GM18909 (cell line): ENCODE data around the gene CD164.
"Not testable (repeated sequence)": the region's sequence is repeated elsewhere in the genome, so short reads cannot be mapped to it uniquely, and the experiment has no call there.

Experiments
- ATAC-seq: cut with Tn5 transposase; IDR thresholded peaks from one replicate; pipeline ENCODE4 v1.9.1; 2021; ENCODE audit warnings: mild to moderate bottlenecking; ENCODE audit not compliant: unreplicated experiment, poor library complexity

The CD164 gene

DNA sequence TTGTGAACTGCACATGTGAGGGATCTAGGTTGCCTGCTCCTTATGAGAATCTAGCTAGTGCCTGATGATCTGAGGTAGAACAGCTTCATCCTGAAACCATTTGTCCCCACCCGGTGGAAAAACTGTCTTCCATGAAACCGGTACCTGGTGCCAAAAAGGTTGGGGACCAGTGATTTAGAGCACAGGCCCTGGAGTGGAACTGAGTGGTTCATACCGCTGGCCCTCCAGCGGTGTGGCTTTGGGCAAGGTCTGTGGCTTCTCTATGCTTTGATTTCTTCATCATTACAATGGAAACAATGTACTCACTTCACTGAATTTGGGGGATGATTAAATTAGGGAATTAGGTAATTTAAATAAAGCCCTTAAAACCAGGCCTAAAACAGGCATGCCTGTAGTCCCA, 36.3 kb downstream of the CD164 start:
- ATAC-seq = no peak

DNA sequence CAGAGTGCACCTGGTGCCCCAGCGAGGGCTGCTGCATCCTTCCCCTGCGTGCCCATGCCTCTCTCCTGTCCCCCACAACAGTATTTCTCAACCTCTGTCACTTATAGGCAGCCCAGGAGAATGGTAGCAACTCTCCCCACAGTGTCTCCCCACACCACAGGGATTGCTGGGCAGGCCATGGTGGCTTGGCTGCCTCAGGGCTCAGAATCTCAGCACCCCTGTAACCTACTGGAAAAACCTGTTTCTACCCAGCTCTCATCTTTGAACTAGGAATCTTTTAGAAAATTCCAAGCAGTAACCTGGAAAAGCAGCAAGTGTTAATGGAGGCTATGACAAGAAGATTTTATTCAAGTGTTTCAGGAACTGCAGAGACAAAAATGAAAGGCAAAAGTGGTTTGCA, 38.0 kb downstream of the CD164 start:
- no peak for ATAC-seq

DNA sequence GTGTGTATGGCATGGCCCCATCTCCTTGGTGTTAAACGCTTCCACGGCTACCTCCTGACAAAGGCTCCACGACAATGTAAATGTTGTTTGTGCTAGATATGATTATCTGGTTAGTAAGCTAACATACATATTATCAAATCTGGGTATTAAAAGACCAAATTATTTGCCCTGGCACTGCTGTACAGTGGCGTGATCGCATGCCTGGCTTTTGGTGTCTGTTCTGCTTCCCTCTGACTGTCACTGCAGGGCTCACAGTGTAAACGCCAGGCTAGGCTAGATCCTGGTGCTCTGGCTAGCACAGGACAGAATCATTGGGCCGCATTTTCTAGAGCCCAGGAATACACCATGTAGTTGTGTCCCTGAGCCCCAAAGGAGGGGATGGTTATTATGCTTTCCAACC, 38.7 kb downstream of the CD164 start:
- no peak for ATAC-seq

DNA sequence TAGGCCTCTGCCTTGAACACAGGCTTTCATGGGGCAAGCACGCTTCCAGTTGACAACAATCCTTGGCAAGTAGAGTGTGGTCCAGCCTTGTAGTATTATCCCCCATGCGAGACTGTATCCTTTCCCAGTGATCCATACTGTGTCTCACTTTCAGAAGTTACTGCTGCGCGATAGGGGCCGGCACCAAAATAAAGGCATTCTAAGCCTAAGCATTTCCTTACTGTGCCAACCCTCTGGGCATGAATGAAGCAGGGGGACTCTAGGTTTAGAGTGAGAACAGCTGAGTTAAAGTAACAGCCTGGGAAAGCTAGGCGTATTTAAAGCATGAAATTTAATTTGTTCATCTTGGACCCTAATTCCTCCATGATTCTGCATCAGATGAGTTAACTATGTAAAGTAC, 39.4 kb downstream of the CD164 start:
- ATAC-seq = no peak

DNA sequence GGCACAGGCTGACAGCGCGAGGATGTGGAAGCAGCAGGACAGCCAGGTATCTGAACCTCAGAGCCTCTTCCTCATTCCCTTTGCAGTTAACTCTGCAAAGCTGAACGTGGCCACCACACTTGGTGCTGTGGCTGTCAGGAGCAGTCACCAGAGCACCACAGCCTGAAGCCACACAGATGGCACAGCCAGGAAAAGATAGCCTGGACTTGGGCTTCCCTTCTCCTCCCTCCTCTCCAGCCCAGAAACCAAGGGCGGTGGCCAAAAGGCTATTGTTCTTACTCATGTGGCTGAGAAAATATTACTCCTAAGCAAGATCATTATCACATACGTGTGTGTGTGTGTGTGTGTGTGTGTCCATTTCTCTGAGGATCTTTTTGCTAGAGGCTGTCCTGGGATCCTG, 39.8 kb downstream of the CD164 start:
- no peak for ATAC-seq

DNA sequence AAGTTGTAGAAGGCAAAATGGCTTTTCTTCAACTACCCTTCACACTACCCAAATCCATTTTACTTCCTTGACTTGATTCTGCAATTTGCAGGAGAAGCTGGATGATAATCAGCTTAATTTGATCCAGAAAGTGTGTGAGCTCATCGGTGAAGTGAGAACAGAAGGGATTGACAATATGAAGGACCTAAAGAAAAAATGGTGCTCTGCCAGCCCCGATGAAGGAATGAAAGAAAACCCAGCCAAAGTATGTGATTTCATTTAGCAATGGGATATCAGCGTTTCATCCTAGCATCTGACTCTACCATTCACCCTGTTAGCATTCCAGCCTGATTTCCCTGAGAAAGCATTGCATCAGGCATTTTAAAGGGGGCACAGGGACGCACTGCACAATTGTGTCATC, 41.5 kb downstream of the CD164 start:
- ATAC-seq = no peak

DNA sequence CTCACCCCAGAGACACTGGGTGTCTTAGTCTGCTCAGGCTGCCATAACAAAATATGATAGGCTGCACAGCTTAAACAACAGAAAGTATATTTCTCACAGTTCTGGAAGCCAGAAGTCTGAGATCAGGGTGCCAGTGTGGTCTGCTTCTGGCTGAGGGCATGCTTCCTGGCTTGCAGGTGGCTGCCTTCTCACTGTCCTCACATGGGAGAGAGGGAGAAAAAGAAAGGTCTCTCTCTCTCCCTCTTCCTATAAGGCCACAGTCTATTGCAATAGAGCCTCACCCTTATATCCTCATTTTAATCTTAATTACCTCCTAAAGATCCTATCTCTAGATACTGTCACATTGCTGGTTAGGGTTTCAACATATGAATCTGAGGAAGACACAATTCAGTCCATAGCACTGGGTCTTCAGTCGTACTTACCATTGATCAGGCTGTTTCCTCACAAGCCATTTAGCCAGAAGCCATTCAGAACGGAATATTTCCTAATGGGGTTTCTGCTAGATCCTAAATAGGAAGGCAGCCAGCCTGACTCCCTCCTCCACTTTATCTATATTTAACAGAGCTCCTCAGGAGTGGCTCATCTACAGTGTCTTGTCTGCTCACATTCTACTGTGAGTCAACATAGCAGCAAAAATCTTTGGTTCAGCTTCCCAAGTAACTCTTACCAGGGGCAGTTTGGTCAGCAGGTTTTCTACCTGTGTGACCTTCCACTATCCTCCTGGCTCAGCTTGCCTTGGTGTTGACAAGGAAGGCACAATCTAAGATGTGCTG, 42.2 kb downstream of the CD164 start:
- ATAC-seq = no peak

DNA sequence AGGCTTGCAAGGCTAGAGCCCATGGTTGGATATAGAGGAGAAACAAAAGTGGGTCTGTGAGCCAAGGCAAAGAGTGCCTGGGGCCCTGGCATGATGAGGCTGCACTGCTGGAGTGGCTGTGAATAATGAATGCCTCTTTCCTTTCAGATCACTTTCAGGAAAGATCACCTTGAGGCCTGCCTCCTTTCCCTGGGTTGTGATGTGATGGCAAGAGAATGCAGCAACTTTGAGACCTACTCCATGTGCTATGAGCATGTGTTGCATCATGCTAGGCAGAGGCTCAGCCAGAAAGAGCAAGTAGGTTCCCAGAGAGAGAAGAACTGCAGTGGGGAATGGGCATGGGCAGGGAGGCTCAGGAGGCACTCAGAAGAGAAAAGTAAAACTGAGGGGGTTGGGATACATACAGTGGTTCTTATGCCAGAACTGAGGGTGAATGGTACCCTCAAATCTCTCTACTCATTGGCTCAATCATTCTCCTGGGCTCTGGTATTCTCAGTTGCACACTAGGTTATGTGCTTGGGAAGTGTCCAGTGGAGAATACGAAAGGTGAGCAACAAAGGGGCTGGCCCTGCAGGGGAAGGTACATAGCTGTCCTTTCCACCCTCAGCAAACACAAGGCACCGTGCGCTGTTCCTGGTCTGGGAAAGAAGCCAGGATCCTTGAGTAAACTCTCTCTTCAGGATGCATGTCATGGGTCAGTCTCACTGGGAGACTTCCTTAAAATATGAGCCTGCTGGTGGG, 45.9 kb downstream of the CD164 start:
- no peak for ATAC-seq

DNA sequence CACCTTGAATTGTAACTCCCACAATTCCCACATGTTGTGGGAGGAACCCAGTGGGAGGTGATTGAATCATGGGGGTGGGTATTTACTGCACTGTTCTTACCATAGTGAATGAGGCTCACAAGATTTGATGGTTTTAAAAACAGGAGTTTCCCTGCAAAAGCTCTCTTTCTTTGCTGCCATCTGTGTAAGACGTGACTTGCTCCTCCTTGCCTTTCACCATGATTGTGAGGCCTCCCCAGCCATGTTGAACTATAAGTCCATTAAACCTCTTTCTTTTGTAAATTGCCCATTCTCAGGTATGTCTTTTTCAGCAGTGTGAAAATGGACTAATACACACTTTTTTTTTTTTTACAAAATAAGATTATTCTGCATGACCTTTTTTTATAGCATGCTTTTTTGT, 48.4 kb downstream of the CD164 start:
- not testable (repeated sequence) for ATAC-seq

DNA sequence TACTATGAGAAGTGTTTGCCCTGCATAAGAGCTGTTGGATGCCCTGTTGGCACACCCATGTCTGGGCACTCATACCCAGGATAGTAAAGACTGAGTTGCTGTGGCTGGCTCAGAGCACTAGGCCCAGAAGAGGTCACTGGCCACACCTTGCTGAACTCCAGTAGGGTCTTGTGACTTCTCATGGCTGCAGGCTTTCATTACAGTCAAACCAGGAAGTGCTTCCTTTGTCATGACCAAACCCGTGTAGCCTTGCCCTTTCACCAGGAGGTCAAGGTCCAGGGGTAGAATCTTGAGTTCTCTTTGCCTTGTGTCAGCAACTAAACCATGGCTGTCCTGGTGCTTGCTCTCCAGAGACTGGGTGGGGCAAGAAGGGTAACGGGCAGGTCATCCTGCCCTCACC, 49.5 kb downstream of the CD164 start:
- no peak for ATAC-seq

DNA sequence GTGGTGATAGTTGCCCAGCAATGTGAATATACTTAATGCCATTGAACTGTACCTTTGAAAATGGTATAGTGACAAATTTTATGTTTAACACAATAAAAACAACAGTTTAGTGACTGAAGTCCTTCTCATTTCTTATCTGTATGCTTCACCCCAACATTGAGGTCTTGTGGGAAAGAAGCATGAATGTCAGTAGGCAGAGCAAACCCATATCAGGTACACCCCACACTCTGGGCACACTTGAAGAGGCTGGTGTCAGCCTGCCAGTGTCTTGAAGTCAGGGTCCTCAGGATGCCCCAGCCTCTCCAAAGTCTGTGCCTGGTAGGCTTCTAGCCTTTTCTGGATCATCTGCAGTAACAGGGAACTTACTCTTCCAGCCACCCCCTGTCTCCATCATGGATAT, 51.2 kb downstream of the CD164 start:
- no peak for ATAC-seq

DNA sequence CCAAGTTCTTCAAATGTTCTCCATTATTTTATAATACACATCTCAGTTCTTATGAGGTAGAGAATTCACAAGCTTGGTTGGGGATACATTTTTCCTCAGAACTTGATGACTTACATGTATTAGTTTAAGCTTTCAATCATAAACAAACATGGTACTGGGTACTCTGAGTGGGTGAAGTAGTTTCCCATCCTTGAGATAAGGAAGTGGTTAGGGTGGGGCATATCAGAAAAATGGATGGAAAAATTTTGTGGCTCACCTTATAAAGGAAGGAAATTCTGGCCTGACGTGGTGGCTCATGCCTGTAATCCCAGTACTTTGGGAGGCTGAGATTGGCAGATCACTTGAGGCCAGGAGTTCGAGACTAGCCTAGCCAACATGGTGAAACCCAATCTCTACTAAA, 52.0 kb downstream of the CD164 start:
- ATAC-seq = no peak

DNA sequence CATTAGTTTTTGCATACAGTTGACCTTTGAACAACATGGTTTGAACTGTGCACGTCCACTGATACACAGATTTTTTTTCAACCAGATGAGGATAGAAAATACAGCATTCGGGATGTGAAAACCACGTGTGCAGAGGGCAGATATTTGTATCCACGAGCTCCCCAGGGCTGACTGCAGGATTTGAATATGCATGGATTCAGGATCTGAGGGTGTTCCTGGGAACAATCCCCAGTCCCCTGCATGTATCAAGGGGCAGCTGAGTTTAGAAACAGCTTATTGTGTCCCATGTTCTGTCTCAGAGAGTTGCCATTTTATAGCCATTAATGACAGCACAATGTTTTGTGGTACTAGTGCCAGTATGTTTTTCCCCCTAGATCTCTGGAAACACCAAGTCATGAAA, 53.6 kb downstream of the CD164 start:
- ATAC-seq = no peak

DNA sequence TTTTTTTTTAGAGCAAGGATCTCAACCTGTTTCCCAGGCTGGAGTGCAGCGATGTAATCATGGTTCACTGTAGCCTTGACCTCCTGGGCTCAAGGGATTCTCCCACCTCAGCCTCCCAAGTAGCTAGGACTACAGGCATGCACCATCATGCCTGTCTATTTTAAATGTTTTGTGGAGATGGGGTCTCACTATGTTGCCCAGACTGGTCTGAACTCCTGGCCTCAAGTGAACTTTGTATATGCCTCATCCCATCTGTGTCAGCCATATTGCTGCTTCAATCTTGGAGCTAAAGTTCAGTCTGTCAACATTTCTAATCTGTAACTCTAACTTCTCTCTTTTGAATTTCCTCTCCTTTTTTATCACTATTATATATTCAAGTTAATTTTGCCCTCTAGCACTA, 54.3 kb downstream of the CD164 start:
- no peak for ATAC-seq

DNA sequence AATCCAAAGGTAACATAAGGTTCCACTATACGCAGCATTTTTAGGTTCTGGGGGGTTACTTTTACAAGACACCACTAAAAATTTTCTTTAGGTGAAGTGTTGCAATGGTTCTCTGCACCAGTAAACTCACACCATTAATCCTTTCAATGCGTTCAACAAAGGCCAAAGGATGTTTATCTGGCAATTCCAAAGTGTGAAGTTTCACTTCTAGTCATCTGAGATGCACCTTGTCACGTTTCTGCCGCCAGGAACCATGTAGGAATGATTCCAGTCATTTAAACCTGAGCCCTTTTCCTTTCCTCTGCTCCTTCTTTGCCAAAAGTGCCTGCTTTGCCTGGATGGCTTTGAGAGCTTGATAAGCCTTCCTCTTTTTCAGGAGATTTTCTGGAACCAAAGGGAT, 54.8 kb downstream of the CD164 start:
- ATAC-seq = no peak

DNA sequence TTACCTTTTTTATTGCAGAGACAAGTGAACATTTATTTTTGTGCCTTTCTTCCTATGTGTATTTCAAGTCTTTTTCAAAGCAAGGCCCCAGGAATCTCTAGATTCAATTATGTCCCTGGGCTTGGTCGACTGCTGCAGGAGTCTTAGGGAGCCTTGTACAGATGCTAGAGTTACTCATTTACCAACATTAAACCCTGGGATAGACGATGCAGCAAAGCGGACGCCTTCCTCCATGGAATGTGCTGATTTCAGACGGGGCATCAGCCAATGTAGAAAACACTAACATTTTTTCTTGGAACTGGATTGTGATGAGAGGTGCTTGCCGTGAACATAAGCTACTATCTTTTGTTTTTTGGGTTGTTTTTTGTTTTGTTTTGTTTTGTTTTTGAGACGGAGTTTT, 55.9 kb downstream of the CD164 start:
- ATAC-seq = no peak

DNA sequence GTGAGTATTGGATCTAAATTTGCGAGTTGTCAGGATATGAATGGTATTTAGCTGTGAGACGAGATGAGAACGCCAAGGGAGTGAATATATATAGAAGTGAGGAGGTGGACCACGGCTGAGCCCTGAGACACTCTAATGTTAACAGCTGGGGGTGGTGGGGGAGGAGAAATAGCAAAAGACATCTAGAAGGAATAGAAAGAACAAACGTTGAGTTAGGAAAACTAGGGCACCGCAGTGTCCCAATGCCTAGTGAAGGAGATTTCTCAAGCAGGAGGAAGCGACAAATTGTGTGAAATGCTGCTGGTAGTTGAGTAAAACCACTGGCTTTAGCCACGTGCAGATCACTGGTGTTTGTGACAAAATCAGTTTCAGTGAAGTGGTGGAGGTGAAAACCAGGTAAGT, 56.9 kb downstream of the CD164 start:
- ATAC-seq = no peak

DNA sequence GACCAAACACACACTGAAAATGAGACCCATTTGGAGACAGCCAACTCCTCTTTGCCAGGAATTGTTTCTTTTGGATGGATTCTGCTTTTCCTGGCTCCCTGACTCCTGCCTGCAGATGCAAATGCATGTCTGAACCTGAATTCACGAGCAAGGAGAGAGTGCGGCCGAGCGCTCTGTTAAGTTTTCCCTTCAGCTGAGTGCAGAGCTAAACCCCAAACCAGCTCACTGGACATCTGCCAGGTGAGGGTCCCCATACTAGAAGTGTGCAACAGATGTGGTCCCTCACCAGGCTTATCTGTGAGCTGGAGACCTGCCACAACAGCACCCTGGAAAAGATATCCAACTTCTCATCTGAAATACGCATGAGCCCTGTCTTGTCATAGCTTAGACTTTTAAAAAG, 59.0 kb downstream of the CD164 start:
- no peak for ATAC-seq

DNA sequence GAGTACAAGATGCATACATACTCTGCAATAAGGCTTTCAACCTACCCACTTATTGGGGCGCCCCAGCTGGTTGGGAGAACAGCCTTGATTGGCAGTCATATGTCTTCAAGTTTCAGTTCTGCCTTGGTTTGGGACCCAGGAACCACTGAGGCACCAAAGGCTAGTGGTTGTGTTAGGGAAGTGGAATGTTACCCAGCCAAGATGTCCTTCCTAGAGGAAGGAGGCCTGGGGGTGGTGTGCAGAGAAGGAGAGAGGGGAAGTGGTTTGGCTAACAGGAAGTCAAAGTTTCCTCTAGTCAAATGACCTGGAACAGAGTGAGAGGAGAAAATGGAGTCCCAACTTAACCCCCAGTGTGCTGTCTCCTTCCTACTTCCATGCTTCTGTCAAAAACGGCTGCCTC, 59.4 kb downstream of the CD164 start:
- ATAC-seq = peak; percentile 47

DNA sequence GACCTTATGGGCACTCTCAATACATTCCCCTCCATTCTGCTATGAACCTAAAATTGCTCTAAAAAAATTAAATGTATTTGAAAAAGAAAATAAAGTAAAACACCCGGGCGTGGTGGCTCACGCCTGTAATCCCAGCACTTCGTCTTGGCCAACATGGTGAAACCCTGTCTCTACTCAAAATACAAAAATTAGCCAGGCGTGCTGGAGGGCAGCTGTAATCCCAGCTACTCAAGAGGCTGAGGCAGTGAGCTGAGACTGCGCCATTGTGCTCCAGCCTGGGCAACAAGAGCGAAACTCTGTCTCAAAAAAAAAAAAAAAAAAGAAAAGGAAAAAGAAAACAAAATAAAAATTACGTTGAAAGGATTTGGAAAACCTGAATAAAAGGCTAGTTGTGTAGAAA, 60.5 kb downstream of the CD164 start:
- no peak for ATAC-seq

DNA sequence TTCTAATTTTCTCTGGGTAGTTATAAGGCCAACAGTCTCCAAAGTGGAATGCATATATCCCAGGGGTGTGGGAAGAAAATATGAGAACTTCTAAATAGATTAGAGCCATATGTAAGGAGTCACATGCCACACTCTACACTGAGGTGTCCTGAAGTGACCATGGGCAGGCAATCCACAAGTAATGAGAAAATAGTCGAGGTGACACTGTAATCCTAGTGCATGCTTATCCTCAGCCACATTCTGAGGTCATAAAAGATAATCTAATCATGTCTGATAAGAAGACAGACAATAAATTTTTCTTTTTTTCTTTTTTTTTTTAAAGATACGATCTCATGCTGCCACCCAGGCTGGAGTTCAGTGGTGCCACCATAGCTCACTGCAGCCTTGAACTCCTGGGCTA, 62.2 kb downstream of the CD164 start:
- ATAC-seq = no peak

DNA sequence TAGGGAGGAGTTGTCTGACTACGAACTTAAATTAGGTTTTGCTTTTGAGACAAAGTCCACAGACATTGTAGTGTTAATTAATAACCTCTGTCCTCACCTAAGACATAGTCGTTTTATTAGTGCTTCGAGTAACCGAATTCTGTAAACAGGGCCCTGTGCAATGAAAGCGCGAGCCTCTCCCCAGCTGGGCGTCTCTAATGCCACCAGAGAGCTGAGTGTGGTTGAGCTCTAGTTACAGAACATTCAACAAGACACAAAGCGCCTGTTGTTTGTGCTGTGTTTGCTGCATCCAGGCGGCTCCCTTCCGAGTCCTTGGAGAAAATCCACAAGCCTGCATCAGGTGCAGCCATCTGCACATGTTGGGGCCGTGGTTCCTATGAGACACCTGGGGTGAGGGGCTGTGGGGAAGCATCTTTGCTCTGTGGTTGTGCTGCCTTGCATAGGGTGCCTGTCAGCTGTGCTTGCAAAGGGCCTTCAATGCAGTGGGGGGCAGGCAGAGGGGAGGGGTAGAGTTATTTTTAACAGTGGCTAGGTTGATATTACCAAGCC, 63.9 kb downstream of the CD164 start:
- no peak for ATAC-seq
